HG03571 (cell line): Measurements from ENCODE around the gene ZNF155.

Experiments
- ATAC-seq: cut with Tn5 transposase; IDR thresholded peaks from one replicate; pipeline ENCODE4 v1.9.1; 2021; ENCODE audit not compliant: unreplicated experiment

ZNF155 gene

DNA sequence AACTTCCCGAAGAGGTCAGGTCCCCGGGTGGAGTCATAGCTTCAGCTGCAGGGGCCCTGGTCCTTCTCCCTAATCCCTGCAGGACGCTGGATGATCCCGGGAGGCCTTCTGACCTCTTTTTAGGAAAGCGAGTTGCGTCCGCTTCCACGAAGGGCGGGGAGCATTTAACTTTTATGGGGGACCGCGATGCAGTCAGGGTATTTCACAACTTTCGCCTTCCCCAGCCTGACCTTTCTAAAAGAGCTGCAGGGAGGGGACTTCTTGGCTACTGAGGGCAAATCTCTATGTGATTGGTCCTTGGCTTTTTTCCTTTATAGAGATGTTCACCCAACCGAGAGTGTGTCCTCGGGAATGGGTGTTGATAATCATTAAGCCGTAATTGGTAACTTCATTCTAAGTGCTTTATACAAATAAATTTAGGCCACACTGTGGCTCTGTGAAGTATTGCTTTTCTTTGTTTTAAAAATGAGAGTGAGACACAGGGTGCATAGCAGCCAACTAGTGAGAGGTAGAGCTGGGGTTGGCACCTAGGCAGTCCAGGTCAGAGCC is 19.5 kb downstream of the ZNF155 start:
- ATAC-seq: no peak

DNA sequence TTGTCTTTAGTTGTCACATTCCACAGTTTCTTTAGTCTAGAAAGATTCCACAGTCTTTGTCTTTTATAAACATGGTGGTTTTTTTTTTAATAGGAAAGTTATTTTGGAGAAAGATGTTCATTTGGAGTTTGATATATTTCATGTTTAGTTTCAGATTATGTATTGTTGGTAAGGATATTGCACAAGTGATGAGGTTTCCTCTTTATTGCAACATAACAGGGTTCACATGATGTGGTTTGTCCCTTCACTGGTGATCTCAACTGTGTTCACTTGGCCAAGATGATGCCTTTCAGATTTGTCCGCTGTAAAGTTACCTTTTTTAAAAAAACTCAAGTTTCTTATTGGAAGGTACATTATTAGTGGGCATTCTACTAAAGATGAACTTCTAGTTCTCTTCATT is 22.0 kb downstream of the ZNF155 start:
- ATAC-seq: no peak

DNA sequence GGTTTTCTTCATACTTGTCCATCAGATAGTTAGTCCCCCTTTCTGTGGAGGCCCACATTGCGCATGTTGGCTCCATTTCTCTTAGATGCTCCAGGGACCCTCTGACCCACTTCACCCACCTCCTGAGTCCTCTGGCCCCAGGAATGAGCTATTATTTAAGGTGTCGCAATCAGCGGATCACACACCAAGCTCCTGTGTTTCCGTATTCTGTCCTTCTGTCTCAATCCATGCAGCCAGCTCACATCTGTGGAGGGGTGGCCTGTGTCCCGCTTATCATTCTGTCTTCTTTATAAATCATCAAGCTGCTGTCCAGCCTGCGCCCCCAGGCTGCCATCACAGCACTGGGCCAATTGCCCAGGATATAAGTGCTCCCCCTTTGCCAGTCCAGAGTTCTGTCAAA is 23.5 kb downstream of the ZNF155 start:
- ATAC-seq: no peak

DNA sequence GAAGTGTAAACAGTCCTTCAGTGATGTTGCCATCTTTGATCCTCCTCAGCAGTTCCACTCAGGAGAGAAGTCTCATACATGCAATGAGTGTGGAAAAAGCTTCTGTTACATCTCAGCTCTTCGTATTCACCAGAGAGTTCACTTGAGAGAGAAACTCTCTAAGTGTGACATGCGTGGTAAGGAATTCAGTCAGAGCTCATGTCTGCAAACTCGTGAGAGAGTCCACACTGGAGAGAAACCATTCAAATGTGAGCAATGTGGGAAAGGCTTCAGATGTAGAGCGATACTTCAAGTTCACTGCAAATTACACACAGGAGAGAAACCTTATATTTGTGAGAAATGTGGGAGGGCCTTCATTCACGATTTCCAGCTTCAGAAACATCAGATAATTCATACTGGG is 26.5 kb downstream of the ZNF155 start:
- ATAC-seq: no peak

DNA sequence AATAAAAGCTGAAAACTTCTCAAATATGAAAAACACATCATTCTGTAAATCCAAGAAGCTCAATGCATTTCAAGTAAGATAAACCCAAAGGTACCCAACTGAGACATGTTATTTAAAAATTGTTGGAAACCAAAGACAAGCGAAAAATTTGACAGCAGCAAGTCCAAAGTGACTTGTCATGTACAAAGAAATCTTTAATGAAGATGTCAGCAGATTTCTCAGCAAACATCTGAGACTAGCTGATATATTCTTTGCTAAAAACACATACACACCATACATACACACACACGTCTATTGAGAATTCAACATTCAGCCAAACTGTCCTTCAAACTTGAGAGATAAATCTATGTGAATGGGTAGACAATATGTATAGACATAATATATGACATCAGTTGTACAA is 35.5 kb downstream of the ZNF155 start:
- ATAC-seq: no peak

DNA sequence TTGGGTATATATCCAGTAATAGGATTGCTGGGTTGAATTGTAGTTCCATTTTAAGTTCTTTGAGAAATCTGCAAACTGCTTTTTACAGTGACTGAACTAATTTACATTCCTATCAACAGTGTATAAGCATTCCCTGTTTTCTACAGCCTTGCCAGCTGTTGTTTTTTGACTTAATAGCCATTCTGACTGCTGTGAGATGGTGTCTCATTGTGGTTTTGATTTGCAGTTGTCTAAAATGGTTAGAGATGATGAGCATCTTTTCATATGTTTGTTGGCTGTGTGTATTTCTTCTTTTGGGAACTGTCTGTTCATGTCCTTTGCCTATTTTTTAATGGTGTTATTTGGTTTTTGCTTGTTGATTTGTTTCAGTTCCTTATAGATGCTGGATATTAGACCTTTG is 37.2 kb downstream of the ZNF155 start:
- ATAC-seq: no peak

DNA sequence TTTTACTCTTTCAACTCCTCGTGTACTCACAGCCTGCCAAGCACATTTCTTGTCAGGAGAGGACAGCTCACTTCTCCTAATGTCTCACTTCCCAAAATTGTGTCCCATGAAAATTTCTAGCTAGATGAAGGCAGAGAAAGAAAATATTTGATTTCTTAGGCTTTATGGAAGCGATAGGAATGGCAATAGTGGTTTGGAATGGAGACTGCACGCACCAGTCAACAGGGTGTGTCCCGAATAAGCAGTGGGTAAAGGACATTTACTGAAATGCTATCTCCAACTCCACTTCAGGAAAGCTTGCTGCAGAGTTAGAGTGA is 40.9 kb downstream of the ZNF155 start:
- ATAC-seq: no peak

DNA sequence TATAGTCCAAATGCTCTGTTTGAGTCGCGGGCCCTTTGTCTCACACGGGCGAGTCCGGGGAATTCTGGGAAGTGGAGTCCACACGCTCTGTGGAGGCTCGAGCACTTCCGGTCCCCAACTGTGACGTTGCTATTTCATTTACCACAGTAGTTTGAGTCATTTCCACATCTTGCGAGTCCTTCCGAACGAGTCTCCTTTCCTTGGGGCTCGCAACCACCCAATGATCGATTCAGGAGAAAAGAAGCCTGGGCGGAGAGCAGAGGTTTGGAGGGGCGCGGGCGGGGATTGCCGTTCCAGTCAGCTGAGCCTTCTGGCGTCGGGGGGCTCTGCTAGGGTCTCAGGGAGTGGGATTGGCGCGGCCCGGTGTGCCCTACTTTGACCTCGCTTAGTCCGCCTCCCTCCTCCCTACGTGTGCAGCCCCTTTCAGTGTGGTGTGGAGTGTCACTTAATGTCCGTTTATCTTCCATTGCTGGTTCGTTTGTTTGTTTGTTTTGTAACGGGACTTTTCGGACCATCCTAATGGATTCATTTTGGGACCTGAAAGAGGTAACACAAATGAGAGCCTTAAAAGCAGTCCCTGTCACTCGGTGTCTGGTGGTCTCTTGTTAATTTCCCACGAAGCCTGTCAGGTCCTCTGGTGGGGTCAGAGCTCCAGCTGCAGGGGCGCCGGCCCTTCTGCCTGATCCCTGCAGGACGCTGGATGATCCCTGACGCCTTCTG is 41.4 kb downstream of the ZNF155 start, which contains the start of gene ZNF222:
ZNF222 (plus strand) TSS at position 163 of the 720 bp plus-strand sequence; CDS start at position 221, 58 bp downstream.
- ATAC-seq: peak; percentile 89

DNA sequence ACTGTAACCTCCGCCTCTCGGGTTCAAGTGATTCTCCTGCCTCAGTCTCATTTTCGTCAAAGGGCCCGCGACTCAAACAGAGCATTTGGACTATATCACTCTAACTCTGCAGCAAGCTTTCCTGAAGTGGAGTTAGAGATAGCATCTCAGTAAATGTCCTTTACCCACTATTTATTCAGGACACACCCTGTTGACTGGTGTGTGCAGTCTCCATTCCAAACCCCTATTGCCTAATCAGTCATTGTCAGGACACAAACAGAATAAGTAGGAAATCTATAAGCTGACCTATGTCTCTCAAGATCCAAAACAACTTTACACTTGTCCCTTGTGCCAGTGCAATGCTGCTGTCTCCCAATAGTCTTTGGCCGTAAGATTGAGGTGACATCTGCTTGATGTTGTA is 42.6 kb downstream of the ZNF155 start:
- ATAC-seq: no peak

DNA sequence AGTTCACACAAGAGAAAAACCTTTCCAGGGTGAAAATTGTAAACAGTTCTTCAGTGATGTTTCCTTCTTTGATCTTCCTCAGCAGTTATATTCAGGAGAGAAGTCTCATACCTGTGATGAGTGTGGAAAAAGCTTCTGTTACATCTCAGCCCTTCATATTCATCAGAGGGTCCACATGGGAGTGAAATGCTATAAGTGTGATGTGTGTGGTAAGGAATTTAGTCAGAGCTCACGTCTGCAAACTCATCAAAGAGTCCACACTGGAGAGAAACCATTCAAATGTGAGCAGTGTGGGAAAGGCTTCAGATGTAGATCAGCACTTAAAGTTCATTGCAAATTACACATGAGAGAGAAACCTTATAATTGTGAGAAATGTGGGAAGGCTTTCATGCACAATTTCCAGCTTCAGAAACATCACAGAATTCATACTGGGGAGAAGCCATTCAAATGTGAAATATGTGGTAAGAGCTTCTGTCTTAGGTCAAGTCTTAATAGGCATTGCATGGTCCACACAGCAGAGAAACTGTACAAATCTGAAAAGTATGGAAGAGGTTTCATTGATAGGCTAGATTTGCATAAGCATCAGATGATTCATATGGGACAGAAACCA is 48.1 kb downstream of the ZNF155 start:
- ATAC-seq: no peak

DNA sequence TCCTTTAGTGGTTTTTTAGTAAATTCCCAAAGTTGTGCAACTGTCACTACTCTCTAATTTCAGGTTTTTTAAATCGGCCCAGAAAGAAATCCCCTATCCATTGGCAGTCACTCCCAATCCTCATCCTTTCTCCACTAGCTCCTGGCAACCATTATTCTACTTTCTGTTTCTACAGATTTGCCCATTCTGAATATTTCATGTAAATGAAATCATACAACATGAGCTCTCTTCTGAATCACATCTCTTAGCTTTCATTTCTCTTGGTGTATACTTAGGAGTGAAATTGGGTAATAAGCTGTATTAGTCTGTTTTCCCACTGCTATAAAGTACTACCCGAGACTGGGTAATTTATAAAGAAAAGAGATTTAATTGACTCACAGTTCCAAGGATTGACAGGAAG is 58.2 kb downstream of the ZNF155 start:
- no peak for ATAC-seq
